Putamen (tissue), 1 donor: Measurements from ENCODE around the gene OTUD5.

Source experiments
- DNase-seq: peaks from one replicate; pipeline ENCODE4 v3.0.0-alpha.2; 2016; ENCODE audit warnings: low spot score

OTUD5 gene

GRCh38 chrX:48971249-48972219 is 14.1 kb upstream of the OTUD5 start, which contains the start of gene KCND1:
Gene KCND1, minus strand, starts transcription at chrX:48971844. Its CDS starts 1,573 bp downstream, at chrX:48970271.
- no peak for DNase-seq

GRCh38 chrX:48969471-48969870 is 12.1 kb upstream of the OTUD5 start:
- DNase-seq: no peak

- DNase-seq: no peak
Observed at GRCh38 chrX:48968377-48968776, 11.0 kb upstream of the OTUD5 start.

- no peak for DNase-seq
Observed at GRCh38 chrX:48966796-48967579, 9.6 kb upstream of the OTUD5 start.

GRCh38 chrX:48965959-48966358 is 8.6 kb upstream of the OTUD5 start:
- DNase-seq: no peak

GRCh38 chrX:48961585-48962091 is 4.2 kb upstream of the OTUD5 start:
- DNase-seq: no peak

GRCh38 chrX:48960291-48960690 is 2.9 kb upstream of the OTUD5 start:
- DNase-seq: no peak

GRCh38 chrX:48958635-48959094 is 1.3 kb upstream of the OTUD5 start:
- DNase-seq: peak; percentile 13

GRCh38 chrX:48957827-48958634 is 624 bp upstream of the OTUD5 start:
- peak; percentile 97 for DNase-seq

GRCh38 chrX:48956728-48957414 is 536 bp downstream of the OTUD5 start:
- no peak for DNase-seq

GRCh38 chrX:48948589-48948988 is 8.8 kb downstream of the OTUD5 start:
- no peak for DNase-seq

GRCh38 chrX:48945517-48946348 is 11.7 kb downstream of the OTUD5 start:
- no peak for DNase-seq

GRCh38 chrX:48942895-48943294 is 14.5 kb downstream of the OTUD5 start:
- no peak for DNase-seq

GRCh38 chrX:48940404-48940955 is 16.9 kb downstream of the OTUD5 start:
- no peak for DNase-seq

- DNase-seq: no peak
Observed at GRCh38 chrX:48939524-48940228, 17.7 kb downstream of the OTUD5 start.

GRCh38 chrX:48938721-48939425 is 18.5 kb downstream of the OTUD5 start:
- no peak for DNase-seq

- DNase-seq: no peak
Observed at GRCh38 chrX:48937054-48937907, 20.1 kb downstream of the OTUD5 start.
